CD4-positive, alpha-beta T cell (primary cell): ENCODE measurements around the gene KIAA0040. TPM values are rescaled to one million over a fixed set of nuclear protein-coding genes. Genes with fewer than 3 reads are reported as not detected.

Source experiments
- ATAC-seq: fragments of 200-7000 bp; cut with Tn5 transposase; one replicate; pipeline ENCODE4 v1.10.0; 2022; ENCODE audit warnings: mild to moderate bottlenecking; ENCODE audit not compliant: poor library complexity
- CTCF ChIA-PET: fragments of 350-600 bp; sonication (Branson Sonifier 250); formaldehyde crosslinking; loops from one replicate; lab custom pipeline; 2021; ENCODE audit warnings: antibody characterized with exemption, inconsistent platforms; lab: Charles Lee
- POLR2A ChIA-PET: fragments of 350-600 bp; sonication (Branson Sonifier 250); formaldehyde crosslinking; loops from one replicate; lab custom pipeline; 2021; ENCODE audit warnings: antibody characterized with exemption, inconsistent platforms; lab: Charles Lee
- DNase-seq, 14 experiments: peaks; one replicate each; pipeline ENCODE4 v3.0.0-alpha.2; 2013 to 2020; ENCODE audit warnings: mixed read lengths in 2 of 14
- H3K27ac ChIP-seq, 2 donors: one replicate each; pipeline versions ENCODE4 v1.5.1 to v1.7.0; 2013; ENCODE audit warnings: low read length in 2 of 2, low read depth in 1 of 2, mild to moderate bottlenecking in 1 of 2
- H3K27me3 ChIP-seq, 2 experiments: 1 replicate in 1 of 2; 2 replicates in 1 of 2; pipeline versions ENCODE4 v1.6.1 to v1.7.0; 2013; ENCODE audit warnings: low read length in 2 of 2, control low read depth in 1 of 2, mild to moderate bottlenecking in 1 of 2, moderate library complexity in 1 of 2; ENCODE audit not compliant: insufficient read depth in 2 of 2, control insufficient read depth in 1 of 2
- H3K36me3 ChIP-seq: one replicate; pipeline ENCODE4 v1.6.1; 2013; ENCODE audit warnings: low read length, control low read depth; ENCODE audit not compliant: insufficient read depth
- H3K4me1 ChIP-seq: one replicate; pipeline ENCODE4 v1.6.1; 2013; ENCODE audit warnings: low read length, control low read depth; ENCODE audit not compliant: insufficient read depth
- H3K4me3 ChIP-seq: one replicate; pipeline ENCODE4 v1.5.1; 2013; ENCODE audit warnings: mild to moderate bottlenecking, low read length, moderate library complexity
- H3K9me3 ChIP-seq, 2 experiments: 1 replicate in 1 of 2; 2 replicates in 1 of 2; pipeline versions ENCODE4 v1.6.1 to v1.7.0; 2013; ENCODE audit warnings: low read length in 2 of 2, mild to moderate bottlenecking in 2 of 2, control low read depth in 1 of 2, moderate library complexity in 1 of 2; ENCODE audit not compliant: control insufficient read depth in 1 of 2, insufficient read depth in 1 of 2
- H3K27ac Mint-ChIP-seq: one replicate; pipeline ENCODE4 v1.8.0; 2020; ENCODE audit warnings: mixed read lengths
- H3K27me3 Mint-ChIP-seq: one replicate; pipeline ENCODE4 v1.8.0; 2021; ENCODE audit warnings: mixed read lengths
- H3K36me3 Mint-ChIP-seq: one replicate; pipeline ENCODE4 v1.8.0; 2021; ENCODE audit warnings: low read depth, mixed read lengths
- H3K4me1 Mint-ChIP-seq: one replicate; pipeline ENCODE4 v1.8.0; 2021; ENCODE audit warnings: low read depth, mixed read lengths
- H3K4me3 Mint-ChIP-seq: one replicate; pipeline ENCODE4 v1.8.0; 2020; ENCODE audit warnings: mild to moderate bottlenecking, mixed read lengths
- H3K9me3 Mint-ChIP-seq: one replicate; pipeline ENCODE4 v1.8.0; 2020; ENCODE audit warnings: mixed read lengths
- intact Hi-C, 2 experiments: fragments of 100-400 bp; cut with DNase I in 1 of 2; cut with micrococcal nuclease in 1 of 2; formaldehyde crosslinking; loops; one replicate each; pipeline versions ENCODE4 v1.15.1 to v1.9.0; 2023 to 2025; cut with DNase I, micrococcal nuclease
- total RNA-seq, 174 experiments: library from RNA in 2 of 174; stranded (reverse) in 2 of 174; gene quantifications; one replicate each; pipeline ENCODE4 v1.2.3 and lab custom pipeline; 2021 to 2026
- TF ChIP-seq, protein P1 (sequence below): fragments of 200-600 bp; IDR thresholded peaks from one replicate; pipeline ENCODE4 v1.8.0; 2022; ENCODE audit warnings: antibody characterized with exemption, mild to moderate bottlenecking

KIAA0040 gene
- total RNA-seq, 2 experiments from 2014 or later, result 13.5 to 14.5 TPM

DNA sequence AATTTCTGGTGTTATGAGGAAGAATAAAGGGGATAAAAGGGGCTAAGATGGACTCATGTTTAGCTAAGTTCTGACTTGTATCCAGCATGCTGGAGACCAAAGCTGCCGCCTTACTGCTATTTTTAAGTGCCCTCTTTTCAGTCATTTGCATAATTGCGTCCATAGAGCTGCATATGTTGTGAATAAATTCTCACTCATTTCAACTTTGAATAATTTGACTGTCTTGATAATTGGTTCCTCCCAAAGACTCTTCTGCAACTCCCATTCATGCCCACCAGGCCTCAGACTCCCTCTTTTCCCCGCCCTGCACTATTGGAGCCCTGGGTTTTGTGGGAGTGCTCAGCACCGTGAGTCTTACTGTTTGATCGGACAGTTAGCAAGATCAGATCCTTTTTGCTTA, 45.0 kb downstream of the KIAA0040 start:
- Mint-ChIP-seq H3K36me3 (no peaks in the 10 kb centered on the region), H3K9me3 (no peaks in the 10 kb centered on the region), H3K4me1 (peaks cover 4% of the 10 kb centered on the region), H3K4me3 (no peak overlapping the region), H3K27me3 (peaks cover 53% of the 10 kb centered on the region), H3K27ac (no peak overlapping the region)
- TF ChIP-seq, protein P1, sequence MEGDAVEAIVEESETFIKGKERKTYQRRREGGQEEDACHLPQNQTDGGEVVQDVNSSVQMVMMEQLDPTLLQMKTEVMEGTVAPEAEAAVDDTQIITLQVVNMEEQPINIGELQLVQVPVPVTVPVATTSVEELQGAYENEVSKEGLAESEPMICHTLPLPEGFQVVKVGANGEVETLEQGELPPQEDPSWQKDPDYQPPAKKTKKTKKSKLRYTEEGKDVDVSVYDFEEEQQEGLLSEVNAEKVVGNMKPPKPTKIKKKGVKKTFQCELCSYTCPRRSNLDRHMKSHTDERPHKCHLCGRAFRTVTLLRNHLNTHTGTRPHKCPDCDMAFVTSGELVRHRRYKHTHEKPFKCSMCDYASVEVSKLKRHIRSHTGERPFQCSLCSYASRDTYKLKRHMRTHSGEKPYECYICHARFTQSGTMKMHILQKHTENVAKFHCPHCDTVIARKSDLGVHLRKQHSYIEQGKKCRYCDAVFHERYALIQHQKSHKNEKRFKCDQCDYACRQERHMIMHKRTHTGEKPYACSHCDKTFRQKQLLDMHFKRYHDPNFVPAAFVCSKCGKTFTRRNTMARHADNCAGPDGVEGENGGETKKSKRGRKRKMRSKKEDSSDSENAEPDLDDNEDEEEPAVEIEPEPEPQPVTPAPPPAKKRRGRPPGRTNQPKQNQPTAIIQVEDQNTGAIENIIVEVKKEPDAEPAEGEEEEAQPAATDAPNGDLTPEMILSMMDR, result no peak
- no peak for DNase-seq
- intact Hi-C loops, result no loop called here
- H3K36me3 ChIP-seq, result no peaks in the 10 kb centered on the region
- H3K9me3 ChIP-seq, result peaks cover 0 to 4% of the 10 kb centered on the region in 2 experiments
- no peak overlapping the region for H3K4me3 ChIP-seq
- H3K27ac ChIP-seq, result no peak overlapping the region
- peaks cover 9% of the 10 kb centered on the region for H3K4me1 ChIP-seq
- H3K27me3 ChIP-seq, result peaks cover 18 to 19% of the 10 kb centered on the region in 2 experiments
- POLR2A ChIA-PET, result no interaction called here
- ATAC-seq, result no peak
- CTCF ChIA-PET, result interaction anchor here (1.4 to 3.2 kb wide), 4 partner anchors 7 to 190 kb away, joined by 4 to 18 read pairs (median 11); no protein-coding TSS in a partner anchor

DNA sequence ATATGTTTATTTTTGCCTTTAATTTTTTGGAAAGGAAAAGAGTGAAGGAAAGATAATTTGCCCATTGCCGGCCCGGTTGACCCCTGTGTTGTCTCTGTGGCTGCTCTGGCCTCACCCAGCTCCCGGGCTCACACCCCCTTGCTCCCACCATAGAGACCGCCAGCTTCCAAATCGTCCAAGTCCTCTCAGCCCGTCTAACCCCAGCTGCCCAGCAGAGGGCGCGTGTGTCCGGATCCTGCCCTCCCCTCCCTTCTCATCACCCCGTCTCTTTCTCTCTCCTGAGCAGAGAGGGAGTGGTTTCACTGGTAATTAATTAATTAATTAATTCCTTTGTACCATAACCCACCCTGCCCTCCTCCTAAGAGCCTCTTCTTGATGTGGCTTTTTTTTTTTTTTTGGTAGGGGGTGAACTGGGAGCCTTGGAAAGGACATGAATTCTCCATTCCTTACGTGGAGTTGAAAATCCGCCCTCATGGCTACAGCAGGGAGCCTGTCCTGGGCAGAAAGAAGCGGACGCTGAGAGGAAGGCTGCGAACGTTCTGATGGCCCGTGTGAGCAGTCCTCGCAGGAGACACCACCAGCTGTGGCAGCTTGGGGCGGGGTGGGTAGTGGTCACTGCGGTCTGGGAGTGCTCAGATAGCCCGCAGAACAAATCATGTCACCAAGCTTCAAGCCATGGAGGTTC, 45.9 kb downstream of the KIAA0040 start:
- ATAC-seq, result peak; percentile 69

DNA sequence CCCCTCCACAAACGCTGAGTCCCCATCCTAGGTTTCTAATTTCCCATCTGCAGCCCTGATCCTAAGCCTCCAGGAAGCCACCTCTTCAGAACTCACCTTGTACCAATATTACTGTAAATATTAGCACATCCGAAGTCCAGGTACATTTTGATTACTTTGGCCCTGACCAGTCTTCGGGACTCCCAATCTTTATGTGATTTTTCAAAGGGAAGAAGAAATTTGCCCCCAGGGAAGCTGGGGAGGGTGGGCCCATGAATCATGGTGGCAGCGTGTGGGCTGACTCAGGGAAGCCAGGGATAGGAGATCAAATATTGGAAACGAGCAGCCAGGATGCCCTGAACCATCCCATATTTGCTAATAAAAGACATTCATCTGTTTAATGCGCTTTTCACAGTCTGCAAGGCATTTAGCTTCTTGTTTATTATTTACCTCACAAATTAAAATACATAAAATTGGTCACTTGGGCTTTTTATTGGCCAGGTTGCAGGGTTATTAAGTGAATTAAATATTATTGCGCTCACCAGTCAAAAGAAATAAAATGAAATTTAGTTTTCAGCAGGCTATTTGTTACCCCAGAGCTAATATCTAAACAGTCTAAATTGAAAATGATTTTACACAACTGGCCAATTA, 46.6 kb downstream of the KIAA0040 start:
- no peak overlapping the region for H3K4me3 ChIP-seq
- Mint-ChIP-seq H3K27ac (no peak overlapping the region), H3K4me1 (peaks cover 8% of the 10 kb centered on the region), H3K36me3 (no peaks in the 10 kb centered on the region), H3K27me3 (peaks cover 39% of the 10 kb centered on the region), H3K4me3 (no peak overlapping the region), H3K9me3 (no peaks in the 10 kb centered on the region)
- no peak for ATAC-seq
- no peaks in the 10 kb centered on the region for H3K36me3 ChIP-seq
- H3K9me3 ChIP-seq, result peaks cover 0 to 4% of the 10 kb centered on the region in 2 experiments
- DNase-seq, result no peak
- H3K27me3 ChIP-seq, result peaks cover 8 to 16% of the 10 kb centered on the region in 2 experiments
- H3K27ac ChIP-seq, result no peak overlapping the region
- TF ChIP-seq, protein P1, result no peak
- intact Hi-C loops, result no loop called here
- POLR2A ChIA-PET, result interaction anchor here (0.7 kb wide), 2 partner anchors 21 to 1788 kb away, joined by 3 to 4 read pairs; no protein-coding TSS in a partner anchor
- peaks cover 7% of the 10 kb centered on the region for H3K4me1 ChIP-seq
- CTCF ChIA-PET, result interaction anchor here (0.6 to 3.2 kb wide), 21 partner anchors 9 to 374 kb away, joined by 3 to 18 read pairs (median 3); partner anchors contain the start of gene MRPS14

More for the DNA sequence above, 45.9 kb downstream of the KIAA0040 start:
- Mint-ChIP-seq H3K27ac (no peak overlapping the region), H3K9me3 (no peaks in the 10 kb centered on the region), H3K4me3 (no peak overlapping the region), H3K4me1 (peaks cover 6% of the 10 kb centered on the region), H3K36me3 (no peaks in the 10 kb centered on the region), H3K27me3 (peaks cover 45% of the 10 kb centered on the region)
- ChIA-PET CTCF (interaction anchor here (0.6 to 3.2 kb wide), 22 partner anchors 8 to 744 kb away, joined by 3 to 18 read pairs (median 3); partner anchors contain the start of gene MRPS14), POLR2A (interaction anchor here (0.7 kb wide), 2 partner anchors 22 to 1789 kb away, joined by 3 to 4 read pairs; no protein-coding TSS in a partner anchor)
- Histone ChIP-seq H3K27me3 (peaks cover 13 to 19% of the 10 kb centered on the region in 2 experiments), H3K36me3 (no peaks in the 10 kb centered on the region), H3K4me1 (peaks cover 7% of the 10 kb centered on the region), H3K4me3 (no peak overlapping the region), H3K27ac (no peak overlapping the region), H3K9me3 (peaks cover 0 to 4% of the 10 kb centered on the region in 2 experiments)
- intact Hi-C loops, result no loop called here
- peak; percentile 42 to 79 (median 61) for DNase-seq
- TF ChIP-seq, protein P1, result peak; percentile 92
